Measurements from ENCODE around the gene RALGAPA2.

Gene RALGAPA2

GRCh38 chr20:20462185-20462584 is 250.3 kb downstream of the RALGAPA2 start:
- H3K4me2 ChIP-seq (ENCODE audit: low read depth, low read length, poor library complexity, severe bottlenecking) = no peak overlapping the region
- no peaks in the 10 kb centered on the region for H4K20me1 ChIP-seq (ENCODE audit: insufficient read depth, low read length, poor library complexity, severe bottlenecking)
- H3K9me3 ChIP-seq (ENCODE audit: insufficient read depth, low read depth, low read length) = no peaks in the 10 kb centered on the region
- no peak overlapping the region for H3K4me3 ChIP-seq (ENCODE audit: low read length, poor library complexity, severe bottlenecking)
- no peak overlapping the region for H3K9ac ChIP-seq (ENCODE audit: low read depth, low read length, poor library complexity, severe bottlenecking)
- no peak overlapping the region for H2AFZ ChIP-seq (ENCODE audit: low read length)
- no peaks in the 10 kb centered on the region for H3K79me2 ChIP-seq (ENCODE audit: insufficient read depth, low read length)
- H3K4me1 ChIP-seq (ENCODE audit: insufficient read depth, low read length, poor library complexity, severe bottlenecking) = peaks cover 34% of the 10 kb centered on the region
- no peaks in the 10 kb centered on the region for H3K27me3 ChIP-seq (ENCODE audit: insufficient read depth, low read length, poor library complexity, severe bottlenecking)
- no peaks in the 10 kb centered on the region; the same call in 1 of the 2 replicates for H3K36me3 ChIP-seq (ENCODE audit: insufficient read depth, low read length)
- TF ChIP-seq EZH2phosphoT487 (IDR thresholded peaks at IDR 0.05; ENCODE audit: borderline replicate concordance) = no peak
- no peak for TF ChIP-seq CTCF (conservative IDR thresholded peaks at IDR 0.05; ENCODE audit: low read length)
- H3K9me2 ChIP-seq (replicated peaks; ENCODE audit: low read depth, low read length) = no peaks in the 10 kb centered on the region
- H3F3A ChIP-seq (ENCODE audit: low read depth) = peaks cover 14% of the 10 kb centered on the region; the same call in 1 of the 2 replicates

- Histone ChIP-seq H3K9me3 (ENCODE audit: insufficient read depth, low read depth, low read length) (no peaks in the 10 kb centered on the region), H3F3A (ENCODE audit: low read depth) (peaks cover 10% of the 10 kb centered on the region; the same call in 1 of the 2 replicates), H3K9ac (ENCODE audit: low read depth, low read length, poor library complexity, severe bottlenecking) (no peak overlapping the region), H3K4me2 (ENCODE audit: low read depth, low read length, poor library complexity, severe bottlenecking) (no peak overlapping the region), H2AFZ (ENCODE audit: low read length) (no peak overlapping the region), H3K4me1 (ENCODE audit: insufficient read depth, low read length, poor library complexity, severe bottlenecking) (peaks cover 29% of the 10 kb centered on the region), H3K27me3 (ENCODE audit: insufficient read depth, low read length, poor library complexity, severe bottlenecking) (no peaks in the 10 kb centered on the region), H3K4me3 (ENCODE audit: low read length, poor library complexity, severe bottlenecking) (no peak overlapping the region), H4K20me1 (ENCODE audit: insufficient read depth, low read length, poor library complexity, severe bottlenecking) (no peaks in the 10 kb centered on the region), H3K36me3 (ENCODE audit: insufficient read depth, low read length) (no peaks in the 10 kb centered on the region; the same call in 1 of the 2 replicates), H3K9me2 (replicated peaks; ENCODE audit: low read depth, low read length) (no peaks in the 10 kb centered on the region), H3K79me2 (ENCODE audit: insufficient read depth, low read length) (no peaks in the 10 kb centered on the region)
- TF ChIP-seq EZH2phosphoT487 (IDR thresholded peaks at IDR 0.05; ENCODE audit: borderline replicate concordance) (no peak), CTCF (conservative IDR thresholded peaks at IDR 0.05; ENCODE audit: low read length) (no peak)
Observed at GRCh38 chr20:20461551-20461950, 250.9 kb downstream of the RALGAPA2 start.

GRCh38 chr20:20459726-20460125 is 252.7 kb downstream of the RALGAPA2 start:
- H3K4me1 ChIP-seq (ENCODE audit: insufficient read depth, low read length, poor library complexity, severe bottlenecking) = peaks cover 18% of the 10 kb centered on the region
- TF ChIP-seq EZH2phosphoT487 (IDR thresholded peaks at IDR 0.05; ENCODE audit: borderline replicate concordance) (no peak), CTCF (conservative IDR thresholded peaks at IDR 0.05; ENCODE audit: low read length) (no peak)

More at GRCh38 chr20:20459726-20460125, 252.7 kb downstream of the RALGAPA2 start:
- Histone ChIP-seq H4K20me1 (ENCODE audit: insufficient read depth, low read length, poor library complexity, severe bottlenecking) (no peaks in the 10 kb centered on the region), H3K9me3 (ENCODE audit: insufficient read depth, low read depth, low read length) (no peaks in the 10 kb centered on the region), H3K4me2 (ENCODE audit: low read depth, low read length, poor library complexity, severe bottlenecking) (no peak overlapping the region), H3F3A (ENCODE audit: low read depth) (no peaks in the 10 kb centered on the region), H3K36me3 (ENCODE audit: insufficient read depth, low read length) (no peaks in the 10 kb centered on the region; the same call in 1 of the 2 replicates), H3K9me2 (replicated peaks; ENCODE audit: low read depth, low read length) (no peaks in the 10 kb centered on the region), H3K4me3 (ENCODE audit: low read length, poor library complexity, severe bottlenecking) (no peak overlapping the region), H2AFZ (ENCODE audit: low read length) (no peak overlapping the region), H3K27me3 (ENCODE audit: insufficient read depth, low read length, poor library complexity, severe bottlenecking) (no peaks in the 10 kb centered on the region), H3K9ac (ENCODE audit: low read depth, low read length, poor library complexity, severe bottlenecking) (no peak overlapping the region), H3K79me2 (ENCODE audit: insufficient read depth, low read length) (no peaks in the 10 kb centered on the region)
